Keratinocyte (primary cell): ENCODE results near the gene NAV3. TPM values are rescaled to one million over a fixed set of nuclear protein-coding genes. Genes with fewer than 3 reads are reported as not detected.

Source experiments
- DNase-seq: peaks from one replicate; pipeline ENCODE4 v3.0.0-alpha.2; 2011; ENCODE audit warnings: low read depth, missing footprints, low spot score
- FAIRE-seq: peaks from 2 replicates; lab custom pipeline; 2011; peaks lifted over from hg19 to GRCh38; lab: Jason Lieb, UNC
- H2AFZ ChIP-seq: 2 replicates; pipeline ENCODE4 v1.6.0; 2012; ENCODE audit warnings: low read length, control low read depth, inconsistent platforms; ENCODE audit not compliant: control insufficient read depth
- H3K27ac ChIP-seq: 2 replicates; pipeline ENCODE4 v1.5.1; 2011; ENCODE audit warnings: low read length; ENCODE audit not compliant: control insufficient read depth, insufficient read depth
- H3K27me3 ChIP-seq: 3 replicates; pipeline ENCODE4 v1.6.0; 2011; ENCODE audit warnings: low read length; ENCODE audit not compliant: control insufficient read depth, insufficient read depth; ENCODE audit errors: extremely low read depth
- H3K36me3 ChIP-seq, 2 experiments: 2 replicates in 1 of 2; 3 replicates in 1 of 2; pipeline ENCODE4 v1.5.1; 2011; ENCODE audit warnings: low read length in 2 of 2, mild to moderate bottlenecking in 1 of 2; ENCODE audit not compliant: control insufficient read depth in 2 of 2, insufficient read depth in 2 of 2; ENCODE audit errors: extremely low read depth in 1 of 2
- H3K4me1 ChIP-seq: 3 replicates; pipeline ENCODE4 v1.5.1; 2011; ENCODE audit warnings: low read length; ENCODE audit not compliant: control insufficient read depth, insufficient read depth; ENCODE audit errors: extremely low read depth
- H3K4me2 ChIP-seq: 3 replicates; pipeline ENCODE4 v1.6.0; 2011; ENCODE audit warnings: low read depth, low read length; ENCODE audit not compliant: control insufficient read depth, insufficient read depth; ENCODE audit errors: extremely low read depth
- H3K4me3 ChIP-seq, 3 experiments: fragments of 200-600 bp in 1 of 3; sonication (generic) in 1 of 3; 2 replicates in 2 of 3; 3 replicates in 1 of 3; pipeline ENCODE4 v1.5.1; 2011 to 2016; ENCODE audit warnings: low read length in 3 of 3, mild to moderate bottlenecking in 3 of 3, control low read depth in 2 of 3, inconsistent platforms in 1 of 3, low read depth in 1 of 3, mixed read lengths in 1 of 3, mixed run types in 1 of 3, moderate library complexity in 1 of 3; ENCODE audit not compliant: control insufficient read depth in 2 of 3, insufficient read depth in 2 of 3; ENCODE audit errors: extremely low read depth in 1 of 3
- H3K79me2 ChIP-seq: 2 replicates; pipeline ENCODE4 v1.6.0; 2012; ENCODE audit warnings: low read length; ENCODE audit not compliant: control insufficient read depth, insufficient read depth
- H3K9ac ChIP-seq: 3 replicates; pipeline ENCODE4 v1.6.0; 2011; ENCODE audit warnings: low read length; ENCODE audit not compliant: control insufficient read depth, insufficient read depth; ENCODE audit errors: extremely low read depth
- H3K9me1 ChIP-seq: 3 replicates; pipeline ENCODE4 v1.6.0; 2011; ENCODE audit warnings: low read length; ENCODE audit not compliant: control insufficient read depth, insufficient read depth; ENCODE audit errors: extremely low read depth
- H3K9me3 ChIP-seq: 2 replicates; pipeline ENCODE4 v1.5.1; 2012; ENCODE audit warnings: low read depth, low read length; ENCODE audit not compliant: control insufficient read depth
- H4K20me1 ChIP-seq: 3 replicates; pipeline ENCODE4 v1.6.0; 2011; ENCODE audit warnings: low read length; ENCODE audit not compliant: control insufficient read depth, insufficient read depth; ENCODE audit errors: extremely low read depth
- EZH2 ChIP-seq: IDR thresholded peaks from one replicate; pipeline ENCODE4 v1.6.1; 2012; ENCODE audit warnings: inconsistent platforms, mild to moderate bottlenecking, low read length, moderate library complexity
- dilution Hi-C: fragments of 300-500 bp; cut with MboI; formaldehyde crosslinking; loops from one replicate; pipeline ENCODE4 v1.7.0; 2020; ENCODE audit warnings: low sequenced_read_pairs; ENCODE audit not compliant: extremely low pct_ligation_motif_present
- polyA plus RNA-seq, 5 experiments: library from polyadenylated mRNA; depleted of rRNA in 3 of 5; stranded (reverse) in 3 of 5; stranded (forward) in 1 of 5; unstranded in 1 of 5; fragments of >200 nt; gene quantifications; 1 replicate in 1 of 5; 2 replicates in 3 of 5; 3 replicates in 1 of 5; pipeline versions ENCODE4 v1.2.1 to v1.2.3, GENCODE V29; 2011 to 2012; ENCODE audit warnings: missing spikeins in 2 of 5, low read depth in 1 of 5, low replicate concordance in 1 of 5
- TF ChIP-seq, protein P1 (sequence below), 3 experiments: IDR thresholded peaks in 1 of 3; conservative IDR thresholded peaks in 1 of 3; optimal IDR thresholded peaks in 1 of 3; 2 replicates in 2 of 3; 3 replicates in 1 of 3; pipeline versions ENCODE3 to v1.5.1; 2011; ENCODE audit warnings: low read length in 3 of 3, mild to moderate bottlenecking in 3 of 3, moderate library complexity in 2 of 3, control low read depth in 1 of 3, inconsistent platforms in 1 of 3; ENCODE audit not compliant: insufficient read depth in 2 of 3; ENCODE audit errors: extremely low read depth in 1 of 3

Gene NAV3
- polyA plus RNA-seq, 1 donor (not counting 4 experiments of a cell fraction or from before 2014, with no cell fraction given), result 22.6 TPM

DNA sequence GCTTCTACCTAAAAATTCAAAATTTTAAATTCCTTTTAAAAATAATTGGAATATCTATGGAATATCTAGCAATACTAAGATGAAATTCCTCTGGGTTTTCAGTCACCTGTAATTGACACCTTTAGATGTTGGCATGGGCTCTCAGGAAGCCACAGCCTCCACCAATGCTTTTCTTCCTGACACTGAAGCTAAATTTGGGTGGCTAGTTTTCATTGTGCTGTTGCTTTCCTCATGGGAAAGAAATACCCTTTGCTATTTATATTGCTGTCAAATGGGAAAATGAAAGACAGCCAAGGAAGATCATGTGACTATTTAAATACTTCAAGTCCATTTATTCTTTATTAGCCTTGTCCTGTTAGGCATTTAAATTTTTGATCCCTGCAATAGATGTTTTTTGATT is 313.0 kb downstream of the NAV3 start:
- Histone ChIP-seq H3K36me3 (peaks cover 1 to 12% of the 10 kb centered on the region in 2 experiments), H4K20me1 (no peaks in the 10 kb centered on the region), H3K27ac (no peak overlapping the region), H3K79me2 (no peaks in the 10 kb centered on the region), H3K9me1 (no peaks in the 10 kb centered on the region), H2AFZ (no peak overlapping the region), H3K9ac (no peak overlapping the region), H3K27me3 (no peaks in the 10 kb centered on the region), H3K4me2 (no peak overlapping the region), H3K9me3 (no peaks in the 10 kb centered on the region), H3K4me3 (no peak overlapping the region), H3K4me1 (no peaks in the 10 kb centered on the region)
- FAIRE-seq, result no peak
- TF ChIP-seq EZH2, result no peak
- TF ChIP-seq, protein P1, sequence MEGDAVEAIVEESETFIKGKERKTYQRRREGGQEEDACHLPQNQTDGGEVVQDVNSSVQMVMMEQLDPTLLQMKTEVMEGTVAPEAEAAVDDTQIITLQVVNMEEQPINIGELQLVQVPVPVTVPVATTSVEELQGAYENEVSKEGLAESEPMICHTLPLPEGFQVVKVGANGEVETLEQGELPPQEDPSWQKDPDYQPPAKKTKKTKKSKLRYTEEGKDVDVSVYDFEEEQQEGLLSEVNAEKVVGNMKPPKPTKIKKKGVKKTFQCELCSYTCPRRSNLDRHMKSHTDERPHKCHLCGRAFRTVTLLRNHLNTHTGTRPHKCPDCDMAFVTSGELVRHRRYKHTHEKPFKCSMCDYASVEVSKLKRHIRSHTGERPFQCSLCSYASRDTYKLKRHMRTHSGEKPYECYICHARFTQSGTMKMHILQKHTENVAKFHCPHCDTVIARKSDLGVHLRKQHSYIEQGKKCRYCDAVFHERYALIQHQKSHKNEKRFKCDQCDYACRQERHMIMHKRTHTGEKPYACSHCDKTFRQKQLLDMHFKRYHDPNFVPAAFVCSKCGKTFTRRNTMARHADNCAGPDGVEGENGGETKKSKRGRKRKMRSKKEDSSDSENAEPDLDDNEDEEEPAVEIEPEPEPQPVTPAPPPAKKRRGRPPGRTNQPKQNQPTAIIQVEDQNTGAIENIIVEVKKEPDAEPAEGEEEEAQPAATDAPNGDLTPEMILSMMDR (optimal IDR thresholded peaks at IDR 0.05 in 1 of 3, IDR thresholded peaks at IDR 0.05 in 1 of 3, conservative IDR thresholded peaks at IDR 0.05 in 1 of 3; ENCODE audit: extremely low read depth in 1 of 3, insufficient read depth in 2 of 3, low read length in 3 of 3), result no peak
- dilution Hi-C loops, result no loop called here
- DNase-seq, result no peak

DNA sequence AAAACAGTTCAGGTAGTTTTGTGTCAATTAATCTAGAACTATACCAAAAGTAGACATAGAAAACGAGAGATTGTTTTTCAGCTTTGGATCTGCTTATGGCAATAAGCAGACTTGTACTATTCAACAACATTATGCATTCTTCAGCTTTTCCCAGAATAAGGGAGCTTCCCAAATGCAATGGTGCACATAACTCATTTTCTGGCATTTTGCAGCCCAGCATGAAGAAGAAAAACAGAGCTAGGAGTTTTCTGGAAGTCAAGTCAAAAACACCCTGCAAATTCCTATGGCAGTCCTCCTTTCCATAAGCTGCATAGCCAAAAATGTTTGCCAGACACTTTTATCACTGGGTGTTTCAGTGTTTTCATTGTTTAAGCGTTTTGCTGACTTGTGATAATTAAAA is 314.7 kb downstream of the NAV3 start:
- Histone ChIP-seq H3K4me3 (no peak overlapping the region), H3K9me1 (no peaks in the 10 kb centered on the region), H3K4me1 (no peaks in the 10 kb centered on the region), H4K20me1 (no peaks in the 10 kb centered on the region), H3K9me3 (no peaks in the 10 kb centered on the region), H3K4me2 (no peak overlapping the region), H3K27ac (no peak overlapping the region), H2AFZ (no peak overlapping the region), H3K36me3 (peaks cover under 1 to 5% of the 10 kb centered on the region in 2 experiments), H3K9ac (no peak overlapping the region), H3K79me2 (no peaks in the 10 kb centered on the region), H3K27me3 (no peaks in the 10 kb centered on the region)
- dilution Hi-C loops, result no loop called here
- TF ChIP-seq, protein P1 (optimal IDR thresholded peaks at IDR 0.05 in 1 of 3, IDR thresholded peaks at IDR 0.05 in 1 of 3, conservative IDR thresholded peaks at IDR 0.05 in 1 of 3; ENCODE audit: extremely low read depth in 1 of 3, insufficient read depth in 2 of 3, low read length in 3 of 3), result no peak
- no peak for TF ChIP-seq EZH2
- DNase-seq (no peak), FAIRE-seq (no peak)
